ENCODE results near the gene EHMT2.
A peak's percentile ranks its signal among the peaks of the same experiment; 100 is the strongest.

The EHMT2 gene

GRCh38 chr6:31884528-31885035 is 12.9 kb downstream of the EHMT2 start:
- no peaks in the 10 kb centered on the region for H3K4me1 ChIP-seq (ENCODE audit: control insufficient read depth, low read depth, low read length)
- peaks cover 93% of the 10 kb centered on the region for H3K36me3 ChIP-seq (ENCODE audit: control insufficient read depth, low read depth, low read length)
- no peak overlapping the region for H3K9ac ChIP-seq (ENCODE audit: low read length)
- H3K27me3 ChIP-seq (ENCODE audit: control insufficient read depth, insufficient read depth, low read length), result no peaks in the 10 kb centered on the region
- H3K4me3 ChIP-seq (ENCODE audit: low read length), result no peak overlapping the region
- no peak overlapping the region for H3K27ac ChIP-seq (ENCODE audit: low read length)
- H3K9me3 ChIP-seq (ENCODE audit: control insufficient read depth, low read depth, low read length), result no peaks in the 10 kb centered on the region

- Histone ChIP-seq H3K9me3 (ENCODE audit: control insufficient read depth, low read depth, low read length) (no peaks in the 10 kb centered on the region), H3K4me3 (ENCODE audit: low read length) (no peak overlapping the region), H3K36me3 (ENCODE audit: control insufficient read depth, low read depth, low read length) (peaks cover 86% of the 10 kb centered on the region), H3K27ac (ENCODE audit: low read length) (no peak overlapping the region), H3K9ac (ENCODE audit: low read length) (no peak overlapping the region), H3K4me1 (ENCODE audit: control insufficient read depth, low read depth, low read length) (no peaks in the 10 kb centered on the region), H3K27me3 (ENCODE audit: control insufficient read depth, insufficient read depth, low read length) (no peaks in the 10 kb centered on the region)
Observed at GRCh38 chr6:31883676-31884075, 13.8 kb downstream of the EHMT2 start.

- Histone ChIP-seq H3K9ac (ENCODE audit: low read length) (no peak overlapping the region), H3K9me3 (ENCODE audit: control insufficient read depth, low read depth, low read length) (no peaks in the 10 kb centered on the region), H3K36me3 (ENCODE audit: control insufficient read depth, low read depth, low read length) (peaks cover 72% of the 10 kb centered on the region), H3K4me1 (ENCODE audit: control insufficient read depth, low read depth, low read length) (no peaks in the 10 kb centered on the region), H3K27me3 (ENCODE audit: control insufficient read depth, insufficient read depth, low read length) (no peaks in the 10 kb centered on the region), H3K27ac (ENCODE audit: low read length) (no peak overlapping the region), H3K4me3 (ENCODE audit: low read length) (no peak overlapping the region)
Observed at GRCh38 chr6:31882344-31882743, 15.2 kb downstream of the EHMT2 start.

- H3K9ac ChIP-seq (ENCODE audit: low read length), result no peak overlapping the region
- peaks cover 62% of the 10 kb centered on the region for H3K36me3 ChIP-seq (ENCODE audit: control insufficient read depth, low read depth, low read length)
- H3K9me3 ChIP-seq (ENCODE audit: control insufficient read depth, low read depth, low read length), result no peaks in the 10 kb centered on the region
- no peak overlapping the region for H3K27ac ChIP-seq (ENCODE audit: low read length)
- H3K4me3 ChIP-seq (ENCODE audit: low read length), result no peak overlapping the region
- no peaks in the 10 kb centered on the region for H3K4me1 ChIP-seq (ENCODE audit: control insufficient read depth, low read depth, low read length)
- no peaks in the 10 kb centered on the region for H3K27me3 ChIP-seq (ENCODE audit: control insufficient read depth, insufficient read depth, low read length)
Observed at GRCh38 chr6:31881136-31881859, 16.2 kb downstream of the EHMT2 start.

DNA sequence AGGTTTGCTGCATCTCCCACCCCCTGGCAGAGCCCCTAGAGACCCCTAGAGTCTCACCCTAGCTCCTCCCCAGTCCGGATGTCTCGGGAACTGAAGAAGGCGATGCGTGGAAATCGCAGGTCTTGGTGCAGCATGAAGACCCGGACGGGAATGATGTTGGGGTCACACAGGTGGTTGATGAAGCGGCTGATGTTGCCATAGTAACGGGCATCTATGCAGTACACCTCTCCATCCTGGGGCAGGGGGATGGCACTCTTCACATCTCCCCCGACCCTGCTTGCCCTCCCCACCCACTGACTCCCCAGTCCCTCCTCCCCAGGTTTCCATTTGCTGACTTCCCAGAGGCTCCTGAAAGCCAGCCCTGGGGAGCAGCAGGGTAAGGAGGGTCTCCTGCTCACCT is 16.9 kb downstream of the EHMT2 start:
- Histone ChIP-seq H3K9ac (ENCODE audit: low read length) (no peak overlapping the region), H3K36me3 (ENCODE audit: control insufficient read depth, low read depth, low read length) (peaks cover 55% of the 10 kb centered on the region), H3K27me3 (ENCODE audit: control insufficient read depth, insufficient read depth, low read length) (no peaks in the 10 kb centered on the region), H3K27ac (ENCODE audit: low read length) (no peak overlapping the region), H3K9me3 (ENCODE audit: control insufficient read depth, low read depth, low read length) (no peaks in the 10 kb centered on the region), H3K4me3 (ENCODE audit: low read length) (no peak overlapping the region), H3K4me1 (ENCODE audit: control insufficient read depth, low read depth, low read length) (no peaks in the 10 kb centered on the region)

GRCh38 chr6:31879901-31880300 is 17.6 kb downstream of the EHMT2 start:
- Histone ChIP-seq H3K9ac (ENCODE audit: low read length) (no peak overlapping the region), H3K36me3 (ENCODE audit: control insufficient read depth, low read depth, low read length) (peaks cover 48% of the 10 kb centered on the region), H3K27me3 (ENCODE audit: control insufficient read depth, insufficient read depth, low read length) (no peaks in the 10 kb centered on the region), H3K9me3 (ENCODE audit: control insufficient read depth, low read depth, low read length) (no peaks in the 10 kb centered on the region), H3K4me1 (ENCODE audit: control insufficient read depth, low read depth, low read length) (no peaks in the 10 kb centered on the region), H3K4me3 (ENCODE audit: low read length) (no peak overlapping the region), H3K27ac (ENCODE audit: low read length) (no peak overlapping the region)

- Histone ChIP-seq H3K4me3 (ENCODE audit: low read length) (no peak overlapping the region), H3K27ac (ENCODE audit: low read length) (no peak overlapping the region), H3K36me3 (ENCODE audit: control insufficient read depth, low read depth, low read length) (peaks cover 40% of the 10 kb centered on the region), H3K9ac (ENCODE audit: low read length) (no peak overlapping the region), H3K27me3 (ENCODE audit: control insufficient read depth, insufficient read depth, low read length) (no peaks in the 10 kb centered on the region), H3K9me3 (ENCODE audit: control insufficient read depth, low read depth, low read length) (no peaks in the 10 kb centered on the region), H3K4me1 (ENCODE audit: control insufficient read depth, low read depth, low read length) (no peaks in the 10 kb centered on the region)
Observed at GRCh38 chr6:31879143-31879542, 18.4 kb downstream of the EHMT2 start.

DNA sequence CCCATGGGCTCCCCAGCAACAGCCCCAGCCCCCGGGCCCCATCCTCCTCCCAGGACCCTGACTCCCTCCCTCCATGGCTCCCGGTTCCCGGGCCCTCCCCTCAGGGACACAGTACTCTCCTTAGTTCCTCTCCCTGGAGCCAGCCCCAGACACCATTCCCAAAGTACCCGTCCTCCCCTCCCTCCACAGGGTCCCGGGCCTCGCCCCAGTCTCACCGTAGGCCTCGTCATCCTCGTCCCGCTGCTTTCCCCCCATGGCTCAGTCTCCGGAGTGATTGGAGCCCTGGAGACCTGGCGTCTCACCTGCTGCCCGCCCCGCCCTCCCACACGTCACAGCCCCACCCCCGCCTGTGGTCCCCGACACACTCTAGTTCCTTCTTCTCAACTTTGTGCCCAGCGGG is 18.8 kb downstream of the EHMT2 start, which contains the start of gene SLC44A4:
Gene SLC44A4 (minus strand): TSS at position 272 of the 400 bp plus-strand sequence. CDS start 17 bp downstream, at position 255.
- no peaks in the 10 kb centered on the region for H3K4me1 ChIP-seq (ENCODE audit: control insufficient read depth, low read depth, low read length)
- no peak within 1 kb of the TSS for H3K27ac ChIP-seq (ENCODE audit: low read length)
- no peaks in the 10 kb centered on the region for H3K9me3 ChIP-seq (ENCODE audit: control insufficient read depth, low read depth, low read length)
- peak within 1 kb of the TSS; percentile 10 for H3K4me3 ChIP-seq (ENCODE audit: low read length)
- no peak within 1 kb of the TSS for H3K9ac ChIP-seq (ENCODE audit: low read length)
- no peaks in the 10 kb centered on the region for H3K27me3 ChIP-seq (ENCODE audit: control insufficient read depth, insufficient read depth, low read length)
- H3K36me3 ChIP-seq (ENCODE audit: control insufficient read depth, low read depth, low read length), result peaks cover 36% of the 10 kb centered on the region

DNA sequence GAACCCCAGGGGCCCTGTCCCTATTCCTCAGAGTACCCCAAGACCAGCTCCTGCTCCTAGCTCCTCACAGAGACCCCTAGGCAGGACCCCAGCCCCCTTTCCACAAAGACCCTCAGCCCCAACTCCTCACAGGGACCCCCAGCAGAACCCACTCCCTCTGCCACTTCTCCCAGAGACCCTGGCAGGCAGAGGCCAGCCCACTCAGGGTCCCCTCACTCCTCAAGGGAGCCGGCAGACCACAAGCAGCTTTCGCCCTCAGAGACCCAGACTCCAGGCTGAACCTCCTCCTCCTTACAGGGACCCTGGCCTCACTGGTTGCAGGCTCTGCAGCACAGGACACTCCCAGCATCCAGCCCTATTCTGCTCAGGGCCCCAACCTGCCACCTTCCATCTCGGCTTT is 19.3 kb downstream of the EHMT2 start:
- Histone ChIP-seq H3K4me3 (ENCODE audit: low read length) (no peak overlapping the region), H3K9me3 (ENCODE audit: control insufficient read depth, low read depth, low read length) (no peaks in the 10 kb centered on the region), H3K36me3 (ENCODE audit: control insufficient read depth, low read depth, low read length) (peaks cover 31% of the 10 kb centered on the region), H3K9ac (ENCODE audit: low read length) (no peak overlapping the region), H3K27me3 (ENCODE audit: control insufficient read depth, insufficient read depth, low read length) (no peaks in the 10 kb centered on the region), H3K4me1 (ENCODE audit: control insufficient read depth, low read depth, low read length) (no peaks in the 10 kb centered on the region), H3K27ac (ENCODE audit: low read length) (no peak overlapping the region)

DNA sequence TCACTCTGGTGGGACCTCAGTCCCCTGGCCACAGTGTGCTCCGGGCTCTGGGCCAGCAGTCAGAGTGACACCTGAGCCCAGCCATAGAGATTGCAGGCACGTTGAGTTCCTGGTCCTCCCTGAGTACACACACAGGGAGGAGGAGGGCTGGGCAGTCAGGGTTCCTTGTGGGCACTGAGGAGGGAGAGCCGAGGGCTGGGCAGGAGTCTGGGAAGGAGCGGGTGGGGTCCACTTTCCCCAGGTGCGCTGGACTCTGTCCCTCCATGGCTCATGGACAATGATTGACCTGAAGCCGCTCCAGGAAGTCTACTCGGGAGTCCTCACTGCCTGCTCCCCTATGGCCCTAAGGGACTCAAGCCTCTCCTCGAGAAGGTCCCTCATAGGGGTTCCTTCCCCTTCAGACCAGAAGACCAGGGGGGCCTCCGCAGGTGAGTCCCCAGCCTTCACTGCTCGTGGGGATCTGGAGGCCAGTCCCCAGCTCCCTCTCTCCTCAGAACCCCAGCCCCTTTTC is 19.8 kb downstream of the EHMT2 start:
- Histone ChIP-seq H3K9ac (ENCODE audit: low read length) (no peak overlapping the region), H3K36me3 (ENCODE audit: control insufficient read depth, low read depth, low read length) (peaks cover 28% of the 10 kb centered on the region), H3K4me3 (ENCODE audit: low read length) (no peak overlapping the region), H3K27me3 (ENCODE audit: control insufficient read depth, insufficient read depth, low read length) (no peaks in the 10 kb centered on the region), H3K4me1 (ENCODE audit: control insufficient read depth, low read depth, low read length) (no peaks in the 10 kb centered on the region), H3K27ac (ENCODE audit: low read length) (no peak overlapping the region), H3K9me3 (ENCODE audit: control insufficient read depth, low read depth, low read length) (no peaks in the 10 kb centered on the region)

DNA sequence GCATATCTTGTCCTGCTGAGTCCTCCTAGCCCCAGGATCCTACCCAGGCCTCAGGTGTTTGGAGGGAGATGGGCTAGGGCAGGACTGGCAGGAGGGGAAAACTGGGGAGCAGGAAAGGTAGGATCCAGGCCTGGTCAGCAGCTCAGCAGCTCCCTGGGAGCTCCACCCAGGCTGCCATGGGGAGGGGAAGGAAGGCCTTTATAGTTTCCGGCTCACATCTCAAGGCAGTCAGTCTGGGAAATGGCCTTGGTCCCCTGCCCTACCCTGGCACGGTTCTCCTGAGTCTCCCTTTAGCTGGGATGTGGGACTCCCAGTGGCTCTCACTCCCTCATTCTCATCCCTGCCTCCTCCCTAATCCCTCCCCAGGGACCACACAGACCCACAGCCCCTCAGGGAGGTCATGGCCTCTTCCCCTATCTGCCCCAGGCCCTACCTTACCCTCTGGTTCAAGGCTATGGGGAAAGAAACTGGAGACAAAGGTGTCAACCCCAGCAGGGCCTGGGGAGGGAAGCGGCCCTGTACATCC is 20.3 kb downstream of the EHMT2 start:
- H3K4me1 ChIP-seq (ENCODE audit: control insufficient read depth, low read depth, low read length), result no peaks in the 10 kb centered on the region
- H3K27ac ChIP-seq (ENCODE audit: low read length), result no peak overlapping the region
- no peak overlapping the region for H3K4me3 ChIP-seq (ENCODE audit: low read length)
- H3K27me3 ChIP-seq (ENCODE audit: control insufficient read depth, insufficient read depth, low read length), result no peaks in the 10 kb centered on the region
- H3K9me3 ChIP-seq (ENCODE audit: control insufficient read depth, low read depth, low read length), result no peaks in the 10 kb centered on the region
- H3K9ac ChIP-seq (ENCODE audit: low read length), result no peak overlapping the region
- peaks cover 23% of the 10 kb centered on the region for H3K36me3 ChIP-seq (ENCODE audit: control insufficient read depth, low read depth, low read length)

- H3K27ac ChIP-seq (ENCODE audit: low read length), result no peak overlapping the region
- H3K36me3 ChIP-seq (ENCODE audit: control insufficient read depth, low read depth, low read length), result peaks cover 19% of the 10 kb centered on the region
- no peaks in the 10 kb centered on the region for H3K4me1 ChIP-seq (ENCODE audit: control insufficient read depth, low read depth, low read length)
- H3K27me3 ChIP-seq (ENCODE audit: control insufficient read depth, insufficient read depth, low read length), result no peaks in the 10 kb centered on the region
- no peak overlapping the region for H3K9ac ChIP-seq (ENCODE audit: low read length)
- H3K9me3 ChIP-seq (ENCODE audit: control insufficient read depth, low read depth, low read length), result no peaks in the 10 kb centered on the region
- H3K4me3 ChIP-seq (ENCODE audit: low read length), result no peak overlapping the region
Observed at GRCh38 chr6:31876357-31876756, 21.1 kb downstream of the EHMT2 start.

Measured in iPS-18a (cell line).